H1 (cell line): ENCODE data around the gene RPTN. TPM values are rescaled to one million over a fixed set of nuclear protein-coding genes. Genes with fewer than 3 reads are reported as not detected.

Source experiments
- CTCF ChIA-PET: fragments of 300-600 bp; sonication (Branson Sonifier 250); formaldehyde crosslinking; loops from one replicate; lab custom pipeline; 2021; ENCODE audit not compliant: partially characterized antibody; lab: Charles Lee
- POLR2A ChIA-PET: fragments of 300-600 bp; sonication (Branson Sonifier 250); formaldehyde crosslinking; loops from one replicate; lab custom pipeline; 2021; ENCODE audit warnings: inconsistent platforms; ENCODE audit not compliant: partially characterized antibody; lab: Charles Lee
- DNase-seq, 2 experiments: peaks; one replicate each; pipeline versions ENCODE4 v3.0.0 to v3.0.0-alpha.2; 2010 to 2022; ENCODE audit warnings: low spot score in 2 of 2, low read depth in 1 of 2, mixed read lengths in 1 of 2
- FAIRE-seq: peaks from 2 replicates; lab custom pipeline; 2011; peaks lifted over from hg19 to GRCh38; lab: Jason Lieb, UNC
- H2AFZ ChIP-seq: 2 replicates; pipeline ENCODE4 v1.8.1; 2012; ENCODE audit warnings: low read length, inconsistent platforms
- H2AK5ac ChIP-seq: 2 replicates; pipeline ENCODE4 v1.6.1; 2013; ENCODE audit warnings: low read depth, low read length
- H2BK120ac ChIP-seq: replicated peaks from 2 replicates; pipeline ENCODE3; 2013; ENCODE audit warnings: low read depth, low read length, inconsistent platforms
- H2BK12ac ChIP-seq: 2 replicates; pipeline ENCODE4 v1.6.1; 2013; ENCODE audit warnings: low read depth, low read length
- H2BK15ac ChIP-seq: 2 replicates; pipeline ENCODE4 v1.6.1; 2013; ENCODE audit warnings: low read length
- H2BK20ac ChIP-seq: 2 replicates; pipeline ENCODE4 v1.6.1; 2013; ENCODE audit warnings: low read length
- H2BK5ac ChIP-seq: 2 replicates; pipeline ENCODE4 v1.6.1; 2013; ENCODE audit warnings: low read depth, low read length
- H3K14ac ChIP-seq: 2 replicates; pipeline ENCODE4 v1.6.1; 2013; ENCODE audit warnings: inconsistent platforms; ENCODE audit not compliant: insufficient read length
- H3K18ac ChIP-seq: 2 replicates; pipeline ENCODE4 v1.6.1; 2013; ENCODE audit warnings: low read length; ENCODE audit errors: extremely low read depth
- H3K23ac ChIP-seq: 2 replicates; pipeline ENCODE4 v1.6.1; 2013; ENCODE audit warnings: inconsistent platforms; ENCODE audit not compliant: insufficient read length
- H3K23me2 ChIP-seq: 2 replicates; pipeline ENCODE4 v1.6.1; 2013; ENCODE audit warnings: low read depth, low read length
- H3K27ac ChIP-seq: 2 replicates; pipeline ENCODE4 v1.6.1; 2011; ENCODE audit warnings: low read depth, low read length, inconsistent platforms
- H3K27me3 ChIP-seq, 4 experiments: replicated peaks in 1 of 4; 1 replicate in 1 of 4; 2 replicates in 3 of 4; pipeline versions ENCODE4 v1.6.1 to v1.8.1; 2011 to 2013; ENCODE audit warnings: low read length in 3 of 4, mild to moderate bottlenecking in 3 of 4, inconsistent platforms in 2 of 4, mixed read lengths in 2 of 4, moderate library complexity in 1 of 4; ENCODE audit not compliant: control insufficient read depth in 3 of 4, insufficient read depth in 3 of 4; ENCODE audit errors: extremely low read depth in 1 of 4
- H3K36me3 ChIP-seq, 4 experiments: 2 replicates each; pipeline versions ENCODE4 v1.6.1 to v1.8.1; 2011 to 2013; ENCODE audit warnings: mild to moderate bottlenecking in 4 of 4, low read length in 3 of 4, moderate library complexity in 2 of 4, control low read depth in 1 of 4, inconsistent platforms in 1 of 4; ENCODE audit not compliant: insufficient read depth in 4 of 4, control insufficient read depth in 2 of 4
- H3K4ac ChIP-seq: replicated peaks from 2 replicates; pipeline ENCODE3; 2013; ENCODE audit warnings: low read length, low read depth, mixed read lengths, inconsistent platforms; ENCODE audit not compliant: insufficient read length
- H3K4me1 ChIP-seq, 4 experiments: replicated peaks in 1 of 4; 1 replicate in 1 of 4; 2 replicates in 3 of 4; pipeline versions ENCODE4 v1.6.1 to v1.8.1; 2011 to 2013; ENCODE audit warnings: low read length in 3 of 4, inconsistent platforms in 2 of 4, mixed read lengths in 1 of 4; ENCODE audit not compliant: insufficient read depth in 4 of 4, control insufficient read depth in 3 of 4
- H3K4me2 ChIP-seq, 2 experiments: 2 replicates each; pipeline versions ENCODE4 v1.6.1 to v1.8.1; 2011 to 2013; ENCODE audit warnings: low read depth in 2 of 2, low read length in 2 of 2, control low read depth in 1 of 2, inconsistent platforms in 1 of 2, mild to moderate bottlenecking in 1 of 2; ENCODE audit not compliant: insufficient read depth in 1 of 2
- H3K4me3 ChIP-seq, 4 experiments: fragments of 200-600, 300-600 bp in 1 of 4; sonication (generic), shearing (Covaris generic), sonication (Bioruptor Twin) in 1 of 4; 2 replicates each; pipeline versions ENCODE4 v1.5.1 to v1.8.1; 2011 to 2016; ENCODE audit warnings: low read length in 4 of 4, low read depth in 3 of 4, control low read depth in 2 of 4, inconsistent platforms in 2 of 4, mild to moderate bottlenecking in 2 of 4, mixed read lengths in 1 of 4, moderate library complexity in 1 of 4; ENCODE audit not compliant: insufficient read depth in 2 of 4; ENCODE audit errors: extremely low read depth in 1 of 4
- H3K56ac ChIP-seq: replicated peaks from 2 replicates; pipeline ENCODE3; 2013; ENCODE audit warnings: low read depth, mild to moderate bottlenecking, mixed read lengths, low read length, inconsistent platforms; ENCODE audit not compliant: insufficient read length
- H3K79me1 ChIP-seq: 2 replicates; pipeline ENCODE4 v1.6.1; 2013; ENCODE audit warnings: low read depth, low read length, control low read depth
- H3K79me2 ChIP-seq, 2 experiments: 2 replicates each; pipeline versions ENCODE4 v1.6.1 to v1.8.1; 2012 to 2013; ENCODE audit warnings: low read length in 2 of 2, mild to moderate bottlenecking in 2 of 2, inconsistent platforms in 1 of 2; ENCODE audit not compliant: insufficient read depth in 2 of 2, control insufficient read depth in 1 of 2
- H3K9ac ChIP-seq, 4 experiments: replicated peaks in 1 of 4; 1 replicate in 1 of 4; 2 replicates in 3 of 4; pipeline versions ENCODE4 v1.6.1 to v1.8.1; 2011 to 2013; ENCODE audit warnings: low read depth in 3 of 4, low read length in 3 of 4, control low read depth in 2 of 4, mild to moderate bottlenecking in 2 of 4, moderate library complexity in 2 of 4, inconsistent platforms in 1 of 4; ENCODE audit errors: extremely low read depth in 1 of 4
- H3K9me3 ChIP-seq, 2 experiments: 2 replicates each; pipeline versions ENCODE4 v1.6.1 to v1.8.1; 2012 to 2013; ENCODE audit warnings: mild to moderate bottlenecking in 2 of 2, moderate library complexity in 2 of 2, control low read depth in 1 of 2, inconsistent platforms in 1 of 2, low read depth in 1 of 2, low read length in 1 of 2, mixed read lengths in 1 of 2; ENCODE audit not compliant: insufficient read depth in 2 of 2
- H4K20me1 ChIP-seq, 2 experiments: replicated peaks in 1 of 2; 2 replicates each; pipeline versions ENCODE3 to v1.8.1; 2011 to 2013; ENCODE audit warnings: inconsistent platforms in 2 of 2, low read length in 2 of 2, mild to moderate bottlenecking in 1 of 2; ENCODE audit not compliant: insufficient read depth in 2 of 2, control insufficient read depth in 1 of 2
- H4K5ac ChIP-seq: 2 replicates; pipeline ENCODE4 v1.6.1; 2013; ENCODE audit warnings: low read length, low read depth, mixed read lengths, inconsistent platforms; ENCODE audit not compliant: insufficient read length
- H4K8ac ChIP-seq: 2 replicates; pipeline ENCODE4 v1.8.0; 2013; ENCODE audit warnings: mild to moderate bottlenecking, moderate library complexity, low read length, inconsistent platforms; ENCODE audit not compliant: insufficient read depth; ENCODE audit errors: extremely low read depth
- H4K91ac ChIP-seq: replicated peaks from 2 replicates; pipeline ENCODE3; 2013; ENCODE audit warnings: low read length, mixed read lengths, inconsistent platforms; ENCODE audit not compliant: insufficient read length
- CHD1 ChIP-seq: IDR thresholded peaks from 2 replicates; pipeline ENCODE4 v1.6.1; 2012; ENCODE audit warnings: low read depth, low read length, improper control_type of control experiment
- EGR1 ChIP-seq: IDR thresholded peaks from 2 replicates; pipeline ENCODE4 v1.6.1; 2011; ENCODE audit warnings: low read depth, low read length, borderline replicate concordance
- KDM4A ChIP-seq: IDR thresholded peaks from one replicate; pipeline ENCODE4 v1.7.1; 2012; ENCODE audit warnings: low read depth, mild to moderate bottlenecking, moderate library complexity, low read length, inconsistent platforms; ENCODE audit not compliant: severe bottlenecking
- PHF8 ChIP-seq: fragments of 200-600 bp; sonication (generic); conservative IDR thresholded peaks from 2 replicates; pipeline ENCODE4 v1.7.1; 2012; ENCODE audit warnings: low read depth, mild to moderate bottlenecking, inconsistent platforms, low read length, moderate library complexity
- RAD21 ChIP-seq, 2 experiments: IDR thresholded peaks in 1 of 2; conservative IDR thresholded peaks in 1 of 2; 2 replicates each; pipeline ENCODE4 v1.6.1; 2011; ENCODE audit warnings: low read depth in 2 of 2, low read length in 2 of 2, improper control_type of control experiment in 1 of 2, inconsistent platforms in 1 of 2, mild to moderate bottlenecking in 1 of 2, moderate library complexity in 1 of 2
- RFX5 ChIP-seq: IDR thresholded peaks from 2 replicates; pipeline ENCODE4 v1.6.1; 2011; ENCODE audit warnings: low read depth, low read length, improper control_type of control experiment, borderline replicate concordance
- SAP30 ChIP-seq: fragments of 300-600 bp; sonication (generic); IDR thresholded peaks from 2 replicates; pipeline ENCODE4 v1.7.1; 2012; ENCODE audit warnings: low read length, moderate library complexity, mild to moderate bottlenecking, inconsistent platforms; ENCODE audit not compliant: insufficient read depth, insufficient replicate concordance
- SIN3A ChIP-seq, 2 experiments: IDR thresholded peaks in 1 of 2; conservative IDR thresholded peaks in 1 of 2; 2 replicates each; pipeline ENCODE4 v1.6.1; 2011 to 2012; ENCODE audit warnings: low read length in 2 of 2, improper control_type of control experiment in 1 of 2, low read depth in 1 of 2, mild to moderate bottlenecking in 1 of 2
- TAF1 ChIP-seq: IDR thresholded peaks from 2 replicates; pipeline ENCODE4 v1.6.1; 2011; ENCODE audit warnings: mild to moderate bottlenecking, low read depth, low read length
- WGBS, 2 experiments: shearing (Covaris generic) in 1 of 2; methylation state at CpG; one replicate each; pipeline versions ENCODE4 v1.1.6 to v1.1.7; 2013 to 2015; ENCODE audit warnings: low lambda C conversion rate in 2 of 2, mixed read lengths in 2 of 2, inconsistent platforms in 1 of 2, low coverage in 1 of 2, missing lambda C conversion rate in 1 of 2; ENCODE audit not compliant: insufficient replicate concordance in 2 of 2, insufficient coverage in 1 of 2, insufficient read length in 1 of 2; ENCODE audit errors: extremely low coverage in 1 of 2, missing lambda C conversion rate in 1 of 2; 5-methylcytosine and 5-hydroxymethylcytosine counted together
- polyA plus RNA-seq, 7 experiments: library from polyadenylated mRNA; depleted of rRNA in 3 of 7; stranded (reverse) in 5 of 7; unstranded in 2 of 7; fragments of >200 nt in 5 of 7; fragments of 200-250 nt in 2 of 7; gene quantifications; 1 replicate in 5 of 7; 2 replicates in 1 of 7; 4 replicates in 1 of 7; pipeline versions ENCODE4 v1.2.1 to v1.2.3, GENCODE V29; 2011 to 2013; ENCODE audit warnings: missing spikeins in 2 of 7, mixed read lengths in 2 of 7
- total RNA-seq: library from RNA; stranded (reverse); fragmentation: NEBNext Ultra II Directional; extraction: Animal tissue kit (Norgen Biotek cat#: 25700); gene quantifications from 2 replicates; pipeline ENCODE4 v1.2.1, GENCODE V29; 2021
- TF ChIP-seq, protein P1 (sequence below): IDR thresholded peaks from 2 replicates; pipeline ENCODE4 v1.6.1; 2012; ENCODE audit warnings: inconsistent platforms
- TF ChIP-seq, protein P2 (sequence below): IDR thresholded peaks from 2 replicates; pipeline ENCODE4 v1.6.1; 2011; ENCODE audit warnings: low read length, improper control_type of control experiment

The RPTN gene
- total and polyA plus RNA-seq, 2 of the 8 experiments (the other 6 are each of a cell fraction or from before 2014, with no cell fraction given), result not detected

DNA sequence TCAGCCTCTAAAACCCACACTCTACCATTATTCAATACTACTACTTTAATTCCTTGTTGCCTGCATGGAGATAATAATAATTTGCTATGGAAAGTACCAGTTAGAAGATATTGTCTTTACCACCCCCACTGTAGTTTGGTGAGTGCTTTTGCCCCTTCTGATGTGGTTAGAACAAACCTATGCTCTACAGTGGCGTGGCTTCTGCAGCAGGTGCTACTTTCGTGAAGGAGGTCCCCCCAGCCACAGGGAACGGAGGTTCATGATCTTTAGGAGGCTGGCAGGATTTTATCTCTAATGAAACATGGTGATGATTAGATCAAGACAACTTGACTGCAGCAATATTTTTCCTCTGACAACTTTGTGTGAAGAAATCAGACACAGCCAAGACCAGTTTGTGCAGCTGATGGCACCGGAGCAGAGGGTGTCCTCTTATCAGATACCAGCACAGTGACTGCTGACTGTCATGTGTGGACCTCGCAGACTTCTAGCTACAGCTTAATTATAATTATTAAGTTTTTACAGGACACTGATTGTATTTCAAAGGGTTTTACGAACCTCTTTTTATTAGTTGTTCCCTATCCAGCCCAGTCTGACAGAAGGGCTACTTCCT lies 33.1 kb downstream of the RPTN start:
- no peak overlapping the region for H3K18ac ChIP-seq
- ChIA-PET POLR2A (no interaction called here), CTCF (no interaction called here)
- FAIRE-seq, result no peak
- no peak overlapping the region for H3K4ac ChIP-seq
- H2BK120ac ChIP-seq, result no peak overlapping the region
- no peaks in the 10 kb centered on the region for H3K79me1 ChIP-seq
- H4K5ac ChIP-seq, result no peak overlapping the region
- no peak overlapping the region for H3K4me3 ChIP-seq
- H3K14ac ChIP-seq, result no peak overlapping the region
- WGBS, 2 experiments, result 76% methylated on average over 6 of the region's 6 CpGs; no CpG with 5 or more reads in 1 of the 2 experiments
- H3K4me2 ChIP-seq, result no peak overlapping the region
- H3K27ac ChIP-seq, result no peak overlapping the region
- H2AFZ ChIP-seq, result no peak overlapping the region
- H3K9me3 ChIP-seq, result peaks cover 34 to 56% of the 10 kb centered on the region in 2 experiments
- no peak overlapping the region for H2BK5ac ChIP-seq
- H3K9ac ChIP-seq, result no peak overlapping the region
- no peaks in the 10 kb centered on the region for H3K4me1 ChIP-seq
- no peak overlapping the region for H3K56ac ChIP-seq
- H3K27me3 ChIP-seq, result no peaks in the 10 kb centered on the region
- no peak overlapping the region for H4K8ac ChIP-seq
- H2BK20ac ChIP-seq, result no peak overlapping the region
- H2BK12ac ChIP-seq, result no peak overlapping the region
- H3K23ac ChIP-seq, result no peak overlapping the region
- H2BK15ac ChIP-seq, result no peak overlapping the region
- H3K79me2 ChIP-seq, result no peaks in the 10 kb centered on the region
- no peak overlapping the region for H2AK5ac ChIP-seq
- no peak overlapping the region for H4K91ac ChIP-seq
- no peaks in the 10 kb centered on the region for H3K36me3 ChIP-seq
- H4K20me1 ChIP-seq, result no peaks in the 10 kb centered on the region
- 0 out of 2 replicates have a peak, but pooled peaks cover 1% of the 10 kb centered on the region for H3K23me2 ChIP-seq
- no peak for DNase-seq
- TF ChIP-seq, protein P1, sequence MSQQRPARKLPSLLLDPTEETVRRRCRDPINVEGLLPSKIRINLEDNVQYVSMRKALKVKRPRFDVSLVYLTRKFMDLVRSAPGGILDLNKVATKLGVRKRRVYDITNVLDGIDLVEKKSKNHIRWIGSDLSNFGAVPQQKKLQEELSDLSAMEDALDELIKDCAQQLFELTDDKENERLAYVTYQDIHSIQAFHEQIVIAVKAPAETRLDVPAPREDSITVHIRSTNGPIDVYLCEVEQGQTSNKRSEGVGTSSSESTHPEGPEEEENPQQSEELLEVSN, result no peak
- TF ChIP-seq TAF1, result no peak
- TF ChIP-seq PHF8, result no peak
- TF ChIP-seq CHD1, result no peak
- no peak for TF ChIP-seq RFX5
- no peak for TF ChIP-seq EGR1
- no peak for TF ChIP-seq KDM4A
- no peak for TF ChIP-seq SAP30
- TF ChIP-seq, protein P2, sequence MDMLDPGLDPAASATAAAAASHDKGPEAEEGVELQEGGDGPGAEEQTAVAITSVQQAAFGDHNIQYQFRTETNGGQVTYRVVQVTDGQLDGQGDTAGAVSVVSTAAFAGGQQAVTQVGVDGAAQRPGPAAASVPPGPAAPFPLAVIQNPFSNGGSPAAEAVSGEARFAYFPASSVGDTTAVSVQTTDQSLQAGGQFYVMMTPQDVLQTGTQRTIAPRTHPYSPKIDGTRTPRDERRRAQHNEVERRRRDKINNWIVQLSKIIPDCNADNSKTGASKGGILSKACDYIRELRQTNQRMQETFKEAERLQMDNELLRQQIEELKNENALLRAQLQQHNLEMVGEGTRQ, result no peak
- no peak for TF ChIP-seq SIN3A (conservative IDR thresholded peaks at IDR 0.05 in 1 of 2, IDR thresholded peaks at IDR 0.05 in 1 of 2; ENCODE audit: low read depth in 1 of 2, low read length in 2 of 2)
- no peak for TF ChIP-seq RAD21 (IDR thresholded peaks at IDR 0.05 in 1 of 2, conservative IDR thresholded peaks at IDR 0.05 in 1 of 2; ENCODE audit: low read depth in 2 of 2, low read length in 2 of 2)
